Neutrophil (primary cell): ENCODE results near the gene TBC1D3E.
"Not testable (repeated sequence)": the region's sequence is repeated elsewhere in the genome, so short reads cannot be mapped to it uniquely, and the experiment has no call there.

ENCODE experiments used
- H3K27ac ChIP-seq: fragments of 200-600 bp; sonication (generic); 2 replicates; pipeline ENCODE4 v1.5.1; 2016; ENCODE audit warnings: mild to moderate bottlenecking, moderate library complexity
- H3K27me3 ChIP-seq: fragments of 200-600 bp; sonication (generic); 2 replicates; pipeline ENCODE4 v1.6.0; 2016; ENCODE audit warnings: mild to moderate bottlenecking
- H3K36me3 ChIP-seq: fragments of 200-600 bp; sonication (generic); 2 replicates; pipeline ENCODE4 v1.5.1; 2017
- H3K4me1 ChIP-seq, 2 experiments: fragments of 200-600 bp in 1 of 2; sonication (generic) in 1 of 2; 1 replicate in 1 of 2; 2 replicates in 1 of 2; pipeline versions ENCODE4 v1.5.1 to v1.6.1; 2013 to 2016; ENCODE audit warnings: low read depth in 1 of 2, low read length in 1 of 2, mild to moderate bottlenecking in 1 of 2, moderate library complexity in 1 of 2; ENCODE audit not compliant: control insufficient read depth in 1 of 2, insufficient read depth in 1 of 2
- H3K4me3 ChIP-seq, 2 experiments: fragments of 200-600 bp in 1 of 2; sonication (generic) in 1 of 2; 1 replicate in 1 of 2; 2 replicates in 1 of 2; pipeline ENCODE4 v1.5.1; 2013 to 2016; ENCODE audit warnings: low read depth in 1 of 2, low read length in 1 of 2, mild to moderate bottlenecking in 1 of 2, moderate library complexity in 1 of 2
- H3K9me3 ChIP-seq: fragments of 200-600 bp; sonication (generic); 2 replicates; pipeline ENCODE4 v1.5.1; 2016

The TBC1D3E gene

GRCh38 chr17:38127651-38128050 lies at the start of gene TBC1D3E:
Gene TBC1D3E (plus strand): TSS chr17:38127951. CDS start chr17:38129496, 1,545 bp downstream.
- not testable (repeated sequence) for H3K27me3 ChIP-seq, H3K27ac ChIP-seq, H3K4me3 ChIP-seq, H3K36me3 ChIP-seq, H3K9me3 ChIP-seq, H3K4me1 ChIP-seq

- not testable (repeated sequence) for H3K4me3 ChIP-seq, H3K9me3 ChIP-seq, H3K27ac ChIP-seq, H3K36me3 ChIP-seq, H3K4me1 ChIP-seq, H3K27me3 ChIP-seq
Observed at GRCh38 chr17:38087344-38087743, 40.4 kb upstream of the TBC1D3E start.

DNA sequence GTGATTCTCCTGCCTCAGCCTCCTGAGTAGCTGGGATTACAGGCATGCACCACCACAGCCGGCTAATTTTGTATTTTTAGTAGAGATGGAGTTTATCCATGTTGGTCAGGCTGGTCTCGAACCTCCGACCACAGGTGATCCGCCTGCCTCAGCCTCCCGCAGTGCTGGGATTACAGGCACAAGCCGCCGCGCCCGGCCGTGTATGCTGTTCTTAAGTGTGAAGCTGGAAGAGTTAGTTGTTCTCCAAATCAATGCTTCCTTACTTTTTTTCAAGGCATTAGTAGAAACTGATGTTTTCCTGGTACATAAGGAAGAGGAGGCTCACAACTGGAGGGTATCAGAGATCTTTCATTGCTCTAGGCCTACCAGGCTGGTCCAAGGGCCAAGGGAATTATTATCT lies 39.6 kb upstream of the TBC1D3E start:
- not testable (repeated sequence) for H3K36me3 ChIP-seq, H3K27me3 ChIP-seq, H3K4me3 ChIP-seq, H3K4me1 ChIP-seq, H3K27ac ChIP-seq, H3K9me3 ChIP-seq

DNA sequence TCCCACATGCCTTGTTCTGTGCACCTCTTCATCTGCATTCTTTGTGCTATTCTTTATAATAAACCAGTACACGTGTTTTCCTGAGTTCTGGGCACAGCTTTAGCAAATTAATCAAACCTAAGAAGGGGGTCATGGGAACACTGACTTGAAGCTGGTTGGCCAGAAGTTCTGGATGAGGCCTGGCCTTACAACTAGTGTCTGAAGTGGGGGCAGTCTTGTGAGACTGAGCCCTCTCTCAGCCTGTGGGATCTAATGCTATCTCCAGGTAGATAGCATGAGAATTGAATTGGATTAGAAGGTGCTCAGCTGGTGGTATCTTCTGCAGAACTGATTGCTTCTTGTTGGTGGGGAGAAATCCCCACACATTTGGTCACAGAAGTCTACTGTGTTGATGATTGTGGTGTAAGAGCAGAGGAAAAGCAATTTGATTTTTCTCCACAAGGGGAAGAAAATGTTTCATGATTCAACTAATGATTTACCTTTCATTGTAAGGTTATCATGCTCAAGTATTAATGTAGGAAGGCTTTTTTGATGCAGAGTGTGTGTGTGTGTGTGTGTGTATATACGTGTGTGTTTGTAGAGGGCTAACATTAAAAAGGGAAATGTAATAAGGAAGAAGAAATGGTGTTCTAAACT lies 33.6 kb upstream of the TBC1D3E start:
- H3K36me3 ChIP-seq, H3K27ac ChIP-seq, H3K4me1 ChIP-seq, H3K9me3 ChIP-seq, H3K27me3 ChIP-seq, H3K4me3 ChIP-seq: not testable (repeated sequence)

DNA sequence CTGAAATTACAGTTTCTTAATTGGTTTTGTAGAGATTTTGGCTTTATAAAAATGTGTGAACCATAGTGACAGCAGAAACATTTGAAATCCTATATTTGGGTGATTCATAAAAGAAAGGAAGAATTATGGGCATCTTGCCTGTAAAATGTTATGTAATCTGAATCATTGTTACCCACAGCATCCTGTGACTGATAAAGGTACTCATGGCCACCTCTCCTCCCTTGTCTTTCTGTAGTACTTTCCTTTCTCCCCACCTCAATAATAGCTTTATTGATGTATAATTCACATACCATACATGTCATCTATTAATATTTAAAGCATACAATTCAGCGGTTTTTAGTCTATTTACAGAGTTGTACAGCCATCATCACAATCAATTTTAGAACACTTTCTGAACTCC lies 28.5 kb upstream of the TBC1D3E start:
- H3K36me3 ChIP-seq, H3K27me3 ChIP-seq, H3K27ac ChIP-seq, H3K9me3 ChIP-seq, H3K4me3 ChIP-seq, H3K4me1 ChIP-seq: not testable (repeated sequence)

GRCh38 chr17:38119829-38120228 lies 7.9 kb upstream of the TBC1D3E start:
- H3K4me3 ChIP-seq, H3K36me3 ChIP-seq, H3K4me1 ChIP-seq, H3K27ac ChIP-seq, H3K9me3 ChIP-seq, H3K27me3 ChIP-seq: not testable (repeated sequence)

DNA sequence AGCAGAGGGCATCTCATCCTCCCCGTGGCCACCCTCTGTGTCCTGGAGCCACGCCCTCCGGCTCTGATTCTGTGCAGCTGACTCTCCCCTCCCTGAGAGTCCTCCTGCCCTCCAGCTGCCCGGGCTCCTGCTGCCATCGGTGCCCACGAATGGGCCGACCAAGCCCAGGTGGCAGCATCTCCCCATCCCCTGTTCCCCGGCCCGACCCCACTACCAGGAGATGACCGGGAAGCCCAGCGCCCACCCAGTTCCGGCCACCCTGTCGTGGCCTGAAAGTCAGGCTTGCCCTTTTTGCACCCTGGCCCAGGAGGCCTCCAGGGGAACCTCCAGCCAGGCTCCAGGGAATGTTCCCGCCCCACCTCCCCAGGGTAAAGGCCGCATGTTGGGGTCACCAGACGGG lies 7.1 kb downstream of the TBC1D3E start:
- not testable (repeated sequence) for H3K4me3 ChIP-seq, H3K4me1 ChIP-seq, H3K36me3 ChIP-seq, H3K27me3 ChIP-seq, H3K27ac ChIP-seq, H3K9me3 ChIP-seq
